Mesendoderm (in vitro differentiated cells): Measurements from ENCODE around the gene ESPN. TPM values are rescaled to one million over a fixed set of nuclear protein-coding genes. Genes with fewer than 3 reads are reported as not detected.

ENCODE experiments used
- DNase-seq: peaks from one replicate; pipeline ENCODE4 v3.0.0; 2013
- H2AK5ac ChIP-seq: 2 replicates; pipeline ENCODE4 v1.6.1; 2013; ENCODE audit warnings: low read length, inconsistent platforms
- H2BK120ac ChIP-seq: 2 replicates; pipeline ENCODE4 v1.6.1; 2013; ENCODE audit warnings: low read depth, mild to moderate bottlenecking, low read length, moderate library complexity, mixed read lengths
- H2BK15ac ChIP-seq: replicated peaks from 2 replicates; pipeline ENCODE4 v1.6.1; 2013; ENCODE audit warnings: low read depth, mild to moderate bottlenecking, moderate library complexity
- H2BK5ac ChIP-seq: 2 replicates; pipeline ENCODE4 v1.6.1; 2013; ENCODE audit warnings: low read length, inconsistent platforms
- H3K18ac ChIP-seq: 2 replicates; pipeline ENCODE4 v1.6.1; 2013; ENCODE audit warnings: mild to moderate bottlenecking, low read length, mixed read lengths
- H3K23ac ChIP-seq: one replicate; pipeline ENCODE4 v1.6.1; 2013; ENCODE audit warnings: low read length
- H3K27ac ChIP-seq: 2 replicates; pipeline ENCODE4 v1.5.1; 2013; ENCODE audit warnings: low read depth, mild to moderate bottlenecking, inconsistent platforms, low read length, moderate library complexity
- H3K27me3 ChIP-seq: 2 replicates; pipeline ENCODE4 v1.6.1; 2013; ENCODE audit warnings: low read length, control low read depth, mild to moderate bottlenecking, inconsistent platforms; ENCODE audit not compliant: insufficient read depth, poor library complexity
- H3K36me3 ChIP-seq: 2 replicates; pipeline ENCODE4 v1.6.1; 2013; ENCODE audit warnings: low read length, inconsistent platforms; ENCODE audit not compliant: control insufficient read depth, insufficient read depth
- H3K4ac ChIP-seq: one replicate; pipeline ENCODE4 v1.6.1; 2013; ENCODE audit warnings: low read depth, mild to moderate bottlenecking, low read length, moderate library complexity
- H3K4me1 ChIP-seq: 2 replicates; pipeline ENCODE4 v1.6.1; 2013; ENCODE audit warnings: low read depth, low read length, inconsistent platforms; ENCODE audit not compliant: control insufficient read depth
- H3K4me2 ChIP-seq: 2 replicates; pipeline ENCODE4 v1.6.1; 2013; ENCODE audit warnings: low read length
- H3K4me3 ChIP-seq: 2 replicates; pipeline ENCODE4 v1.5.1; 2013; ENCODE audit warnings: mild to moderate bottlenecking, low read length
- H3K56ac ChIP-seq: one replicate; pipeline ENCODE4 v1.6.1; 2013; ENCODE audit warnings: low read length
- H3K79me1 ChIP-seq: 2 replicates; pipeline ENCODE4 v1.6.1; 2013; ENCODE audit warnings: low read length, inconsistent platforms
- H3K79me2 ChIP-seq: 2 replicates; pipeline ENCODE4 v1.6.1; 2013; ENCODE audit warnings: mild to moderate bottlenecking, low read length; ENCODE audit not compliant: control insufficient read depth, insufficient read depth
- H3K9ac ChIP-seq: 2 replicates; pipeline ENCODE4 v1.6.1; 2013; ENCODE audit warnings: low read length, inconsistent platforms
- H4K5ac ChIP-seq: one replicate; pipeline ENCODE4 v1.6.1; 2013; ENCODE audit warnings: low read length
- H4K8ac ChIP-seq: one replicate; pipeline ENCODE4 v1.6.1; 2013; ENCODE audit warnings: low read depth, mild to moderate bottlenecking, control low read depth, low read length, moderate library complexity
- WGBS: extraction: QIAGEN DNeasy Blood & Tissue Kit; methylation state at CpG from one replicate; pipeline ENCODE4 v1.1.7; 2013; ENCODE audit warnings: low lambda C conversion rate, missing lambda C conversion rate; ENCODE audit not compliant: insufficient coverage; ENCODE audit errors: extremely low coverage; 5-methylcytosine and 5-hydroxymethylcytosine counted together
- small RNA-seq: library from polyadenylated mRNA; stranded (forward); fragments of <200 nt; extraction: miRNeasy Mini kit (QIAGEN cat#:217004); gene quantifications from one replicate; pipeline ENCODE3, GENCODE V24; 2013; ENCODE audit not compliant: insufficient read depth

The ESPN gene

DNA sequence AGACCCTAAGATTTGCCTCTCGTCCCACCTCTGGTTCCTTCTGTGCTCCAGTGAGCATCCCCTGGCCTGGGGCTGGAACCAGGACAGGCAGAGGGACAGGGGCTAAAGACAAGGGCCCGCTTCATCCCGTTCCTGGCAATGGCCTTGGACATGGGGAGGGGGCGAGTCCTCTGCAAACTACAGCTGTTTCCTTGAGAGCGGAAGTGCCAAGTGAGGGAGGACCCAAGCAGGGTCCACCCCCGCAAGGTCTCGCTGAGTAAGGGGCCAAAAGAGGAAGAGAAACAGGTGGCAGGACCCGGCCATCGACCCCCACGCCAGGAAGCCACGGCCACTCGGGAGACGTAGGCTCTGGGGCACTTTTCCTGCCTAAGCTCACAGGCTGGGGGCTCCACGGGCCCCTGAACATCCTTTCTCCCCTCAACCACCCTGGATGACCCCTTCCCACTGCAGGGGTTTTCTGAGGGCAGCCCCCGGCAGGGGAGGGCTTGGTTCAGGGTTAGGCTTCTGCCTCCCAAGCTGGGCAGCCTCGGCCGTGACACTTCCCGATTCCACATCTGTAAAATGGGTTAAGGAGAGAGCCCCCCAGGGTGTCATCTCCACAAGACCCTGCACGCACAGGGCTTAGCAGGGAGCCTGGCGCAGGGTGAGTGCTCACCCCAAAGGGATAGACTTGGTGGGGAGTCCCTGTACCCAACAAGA is 84.8 kb downstream of the ESPN start:
- Histone ChIP-seq H3K4me2 (no peak overlapping the region), H2BK120ac (no peak overlapping the region), H2BK5ac (no peak overlapping the region), H3K36me3 (no peaks in the 10 kb centered on the region), H3K18ac (no peak overlapping the region), H2AK5ac (no peak overlapping the region), H4K5ac (no peak overlapping the region), H2BK15ac (no peak overlapping the region), H3K23ac (no peak overlapping the region), H3K27me3 (no peaks in the 10 kb centered on the region), H4K8ac (no peak overlapping the region), H3K9ac (no peak overlapping the region), H3K56ac (no peak overlapping the region), H3K27ac (no peak overlapping the region), H3K4me3 (no peak overlapping the region), H3K4ac (no peak overlapping the region), H3K79me2 (no peaks in the 10 kb centered on the region), H3K4me1 (no peaks in the 10 kb centered on the region), H3K79me1 (no peaks in the 10 kb centered on the region)
- WGBS = no CpG with 5 or more reads among the region's 20 CpGs
- DNase-seq = no peak

DNA sequence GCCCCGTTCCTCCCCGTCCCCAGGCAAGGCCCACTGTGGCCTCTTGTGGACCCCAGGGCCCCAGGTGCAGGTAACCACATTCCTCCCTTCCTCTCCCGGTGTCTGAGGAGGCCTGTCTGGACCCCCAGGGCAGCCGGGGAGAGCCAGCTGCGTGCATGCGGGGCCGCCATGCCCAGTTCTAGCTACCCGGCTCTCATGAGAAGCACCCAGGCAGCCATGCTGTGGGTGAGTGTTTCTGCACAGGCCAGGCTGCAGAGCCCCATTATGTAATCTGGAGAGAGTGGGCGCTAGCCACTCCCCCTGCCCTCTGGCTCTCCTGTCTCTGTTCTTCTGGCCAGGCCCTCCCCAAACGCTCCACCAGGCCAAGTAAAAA is 85.3 kb downstream of the ESPN start:
- WGBS = no CpG with 5 or more reads among the region's 10 CpGs
- Histone ChIP-seq H3K4me3 (no peak overlapping the region), H2AK5ac (no peak overlapping the region), H3K4me2 (no peak overlapping the region), H3K9ac (no peak overlapping the region), H2BK15ac (no peak overlapping the region), H3K23ac (no peak overlapping the region), H3K18ac (no peak overlapping the region), H3K79me1 (no peaks in the 10 kb centered on the region), H3K27me3 (no peaks in the 10 kb centered on the region), H2BK120ac (no peak overlapping the region), H3K56ac (no peak overlapping the region), H3K4me1 (no peaks in the 10 kb centered on the region), H3K36me3 (no peaks in the 10 kb centered on the region), H4K5ac (no peak overlapping the region), H3K4ac (no peak overlapping the region), H3K27ac (no peak overlapping the region), H2BK5ac (no peak overlapping the region), H4K8ac (no peak overlapping the region), H3K79me2 (no peaks in the 10 kb centered on the region)
- no peak for DNase-seq

DNA sequence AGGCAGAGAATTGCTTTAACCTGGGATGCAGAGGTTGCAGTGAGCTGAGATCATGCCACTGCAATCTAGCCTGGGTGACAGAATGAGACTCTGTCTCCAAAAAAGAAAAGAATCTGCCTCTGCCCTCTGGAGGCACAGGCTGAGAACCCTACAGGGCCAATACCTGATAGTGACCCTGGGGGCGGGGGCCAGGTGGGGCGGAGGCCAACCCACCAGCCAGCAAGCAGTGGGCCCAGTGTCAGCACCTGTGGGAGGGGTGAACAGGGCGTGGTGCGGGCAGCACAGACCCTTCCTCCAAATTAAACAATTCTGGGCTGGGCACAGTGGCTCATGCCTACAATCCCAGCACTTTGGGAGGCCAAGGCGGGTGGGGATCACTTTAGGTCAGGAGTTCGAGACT is 85.9 kb downstream of the ESPN start:
- H3K4ac ChIP-seq = no peak overlapping the region
- H3K23ac ChIP-seq = no peak overlapping the region
- no peaks in the 10 kb centered on the region for H3K4me1 ChIP-seq
- no peak for DNase-seq
- H2BK5ac ChIP-seq = no peak overlapping the region
- no peaks in the 10 kb centered on the region for H3K36me3 ChIP-seq
- no peak overlapping the region for H3K27ac ChIP-seq
- no peak overlapping the region for H2BK15ac ChIP-seq
- H3K9ac ChIP-seq = no peak overlapping the region
- H3K79me2 ChIP-seq = no peaks in the 10 kb centered on the region
- H3K4me3 ChIP-seq = no peak overlapping the region
- no peak overlapping the region for H3K56ac ChIP-seq
- no CpG with 5 or more reads among the region's 6 CpGs for WGBS
- H4K8ac ChIP-seq = no peak overlapping the region
- H3K79me1 ChIP-seq = no peaks in the 10 kb centered on the region
- H2AK5ac ChIP-seq = no peak overlapping the region
- no peak overlapping the region for H2BK120ac ChIP-seq
- H3K18ac ChIP-seq = no peak overlapping the region
- no peaks in the 10 kb centered on the region for H3K27me3 ChIP-seq
- H4K5ac ChIP-seq = no peak overlapping the region
- no peak overlapping the region for H3K4me2 ChIP-seq

Small RNA genes lying within 50 kb of the gene (small RNA-seq; reads per million reads assigned to genes)
- gene MIR4252 = not detected
